Ovary (tissue), 10 donors: ENCODE data around the gene HNRNPK. TPM values are rescaled to one million over a fixed set of nuclear protein-coding genes. Genes with fewer than 3 reads are reported as not detected.

Experiments
- DNase-seq, 5 donors: peaks; one replicate each; pipeline ENCODE4 v3.0.0-alpha.2; 2019 to 2020
- H3K27ac ChIP-seq, 2 donors: fragments of 200-600 bp; one replicate each; pipeline versions ENCODE4 v1.5.1 to v1.8.0; 2019 to 2022
- H3K27me3 ChIP-seq: fragments of 200-600 bp; one replicate; pipeline ENCODE4 v1.8.0; 2022
- H3K36me3 ChIP-seq: fragments of 200-600 bp; sonication (generic); one replicate; pipeline ENCODE4 v1.5.1; 2019
- H3K4me1 ChIP-seq: one replicate; pipeline ENCODE4 v1.8.1; 2013; ENCODE audit warnings: mild to moderate bottlenecking, moderate library complexity; ENCODE audit not compliant: insufficient read depth
- H3K4me3 ChIP-seq: fragments of 200-600 bp; sonication (generic); one replicate; pipeline ENCODE4 v1.5.1; 2017
- H3K9me3 ChIP-seq, 2 donors: fragments of 200-600 bp in 1 of 2; sonication (generic) in 1 of 2; one replicate each; pipeline versions ENCODE4 v1.5.1 to v1.8.1; 2013 to 2019; ENCODE audit warnings: mild to moderate bottlenecking in 1 of 2, moderate library complexity in 1 of 2
- CTCF ChIP-seq, 3 donors: fragments of 450-650 bp in 2 of 3; fragments of 200-600 bp in 1 of 3; IDR thresholded peaks; one replicate each; pipeline versions ENCODE4 v1.5.1 to v1.8.0; 2016 to 2022; ENCODE audit warnings: antibody characterized with exemption in 3 of 3, mild to moderate bottlenecking in 1 of 3
- EP300 ChIP-seq: sonication (generic); formaldehyde crosslinking; IDR thresholded peaks from one replicate; pipeline ENCODE4 v1.6.1; 2017; ENCODE audit warnings: antibody characterized with exemption
- POLR2A ChIP-seq: fragments of 450-650 bp; IDR thresholded peaks from one replicate; pipeline ENCODE4 v1.6.1; 2017; ENCODE audit warnings: antibody characterized with exemption, mild to moderate bottlenecking, moderate library complexity
- WGBS, 3 donors: extraction: QIAGEN DNeasy Blood & Tissue Kit in 1 of 3; methylation state at CpG; one replicate each; pipeline versions ENCODE4 v1.1.5 to v1.1.7; 2013 to 2017; 5-methylcytosine and 5-hydroxymethylcytosine counted together
- intact Hi-C, 4 donors: fragments of 100-400 bp; cut with DNase I; formaldehyde crosslinking; loops; one replicate each; pipeline versions ENCODE4 v1.11.0 to v1.15.1; 2022 to 2023
- long read RNA-seq, 3 donors: library from polyadenylated mRNA in 2 of 3; unstranded in 2 of 3; transcript quantifications; one replicate each; pipeline ENCODE4 v2.0.0 and lab custom pipeline, GENCODE V29; 2021 to 2026
- polyA plus RNA-seq, 2 donors: library from polyadenylated mRNA; stranded (reverse); fragments of 200-250 nt in 1 of 2; fragments of 350-450 nt in 1 of 2; fragmentation: Illumina TruSeq in 1 of 2; extraction: RNeasy Lipid Tissue Mini Kit (QIAGEN cat#74804) in 1 of 2; gene quantifications; one replicate each; pipeline ENCODE4 v1.2.3, GENCODE V29; 2013 to 2014
- total RNA-seq, 7 donors: library from RNA; depleted of rRNA in 2 of 7; stranded (reverse); fragments of >200 nt in 2 of 7; fragmentation: NEBNext Ultra II Directional in 3 of 7; extraction: Animal tissue kit (Norgen Biotek cat#: 25700) in 3 of 7; gene quantifications; one replicate each; pipeline versions ENCODE4 v1.1.0 to v1.2.4, GENCODE V29; 2016 to 2023
- donor health status: DM: no; HTN: no; CAD: no; lungs with moderate emphysema.
- donor health status: DM: no; HTN: no; CAD: no.
- donor health status: Bipolar disorder and iron deficiency.
- donor health status: DM: yes; HTN: yes; CAD: no.
- donor health status: DM: no; HTN: no; CAD: no.
- donor health status: DM: yes; HTN: yes; CAD: no.

Gene HNRNPK
- total RNA-seq = 100 to 1,000 TPM; 302 to 565 (median 485) TPM
- polyA plus RNA-seq = 100 to 1,000 TPM; 343 to 646 TPM
- long read RNA-seq, donor 1, partial matches to known transcripts = 167 of 728 reads
- long read RNA-seq, donor 1, other reads (novel, unspliced or antisense) = 558 of 728 reads
- long read RNA-seq, donor 2, transcript HNRNPK-209 (5 exons, 900 nt) = major isoform, 6 of 321 reads
- long read RNA-seq, donor 2, partial matches to known transcripts = 155 of 321 reads
- long read RNA-seq, donor 2, other reads (novel, unspliced or antisense) = 156 of 321 reads
- long read RNA-seq, donor 3, partial matches to known transcripts = 49 of 507 reads
- long read RNA-seq, donor 3, other reads (novel, unspliced or antisense) = 457 of 507 reads

- intact Hi-C loops = loop anchor here in 1 of 4 donors (10.0 kb wide), 1 partner anchor 55 kb away; the partner anchor contains the start of gene KIF27
- Histone ChIP-seq H3K27me3 (no peaks in the 10 kb centered on the region), H3K9me3 (no peaks in the 10 kb centered on the region), H3K4me3 (peak within 1 kb of the TSS; percentile 94), H3K36me3 (no peaks in the 10 kb centered on the region), H3K4me1 (peaks cover 2% of the 10 kb centered on the region), H3K27ac (peak within 1 kb of the TSS; percentile 97 to 98)
- 0 to 1% (median 0%) methylated on average over 36 to 57 of the region's 57 CpGs for WGBS, 3 donors
- DNase-seq = peak; percentile 99 to 100 (median 100)
- TF ChIP-seq POLR2A = peak; percentile 4
- TF ChIP-seq CTCF (IDR thresholded peaks at IDR 0.05) = no peak
- no peak for TF ChIP-seq EP300
Measured at GRCh38 chr9:83979812-83980394, at the start of gene HNRNPK. TSS of gene HNRNPK (minus strand) at chr9:83980215. CDS start at chr9:83978252, 1,963 bp downstream.

DNA sequence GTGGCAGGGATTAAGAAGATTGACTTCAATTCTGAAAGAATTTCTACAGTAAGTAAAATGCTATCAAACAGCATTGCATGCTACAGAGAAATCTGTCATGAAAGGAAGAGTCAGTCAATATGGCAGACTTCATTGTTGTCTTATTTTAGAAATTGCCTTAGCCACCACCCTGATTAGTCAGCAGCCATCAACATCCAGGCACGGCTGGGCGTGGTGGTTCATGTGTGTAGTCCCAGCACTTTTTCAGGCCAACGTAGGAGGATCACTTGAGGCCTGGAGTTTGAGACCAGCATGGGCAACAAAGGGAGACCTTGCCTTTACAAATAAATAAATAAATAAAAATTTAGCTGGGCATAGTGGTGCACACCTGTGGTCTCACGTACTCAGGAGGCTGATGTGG, 47.2 kb upstream of the HNRNPK start:
- Histone ChIP-seq H3K4me1 (no peaks in the 10 kb centered on the region), H3K4me3 (no peak overlapping the region), H3K27me3 (no peaks in the 10 kb centered on the region), H3K9me3 (no peaks in the 10 kb centered on the region), H3K27ac (no peak overlapping the region), H3K36me3 (no peaks in the 10 kb centered on the region)
- 86 to 90% (median 89%) methylated on average over 4 of the region's 4 CpGs for WGBS, 3 donors
- intact Hi-C loops = loop anchor here in 1 of 4 donors (10.0 kb wide), 1 partner anchor 78 kb away; no protein-coding TSS in a partner anchor
- no peak for DNase-seq
- TF ChIP-seq CTCF (IDR thresholded peaks at IDR 0.05) = no peak
- no peak for TF ChIP-seq POLR2A
- no peak for TF ChIP-seq EP300

- TF ChIP-seq POLR2A (no peak), CTCF (IDR thresholded peaks at IDR 0.05) (no peak), EP300 (no peak)
- no peak for DNase-seq
- intact Hi-C loops = loop anchor here in 1 of 4 donors (10.0 kb wide), 1 partner anchor 81 kb away; no protein-coding TSS in a partner anchor
- Histone ChIP-seq H3K27ac (no peak overlapping the region), H3K4me3 (no peak overlapping the region), H3K9me3 (no peaks in the 10 kb centered on the region), H3K4me1 (no peaks in the 10 kb centered on the region), H3K27me3 (no peaks in the 10 kb centered on the region), H3K36me3 (no peaks in the 10 kb centered on the region)
- WGBS, 3 donors = 89 to 93% (median 92%) methylated on average over 4 of the region's 4 CpGs
Measured at GRCh38 chr9:84024041-84024575, 44.1 kb upstream of the HNRNPK start.

GRCh38 chr9:84007662-84008061, 27.6 kb upstream of the HNRNPK start:
- no peak for DNase-seq
- no peaks in the 10 kb centered on the region for H3K27me3 ChIP-seq
- no peaks in the 10 kb centered on the region for H3K4me1 ChIP-seq
- no peaks in the 10 kb centered on the region for H3K36me3 ChIP-seq
- H3K4me3 ChIP-seq = no peak overlapping the region
- no peak overlapping the region for H3K27ac ChIP-seq
- 93 to 95% (median 94%) methylated on average over 2 of the region's 2 CpGs for WGBS, 3 donors
- intact Hi-C loops = no loop called here
- TF ChIP-seq CTCF (IDR thresholded peaks at IDR 0.05) (no peak), EP300 (no peak), POLR2A (no peak)
- H3K9me3 ChIP-seq = no peaks in the 10 kb centered on the region
